ENCODE results near the gene TXNDC2. TPM values are rescaled to one million over a fixed set of nuclear protein-coding genes. Genes with fewer than 3 reads are reported as not detected.

The TXNDC2 gene
- total and polyA plus RNA-seq, 9 of the 15 experiments (the other 6 are each of a cell fraction or from before 2014, with no cell fraction given) = 1.2 to 4.9 (median 2.3) TPM

DNA sequence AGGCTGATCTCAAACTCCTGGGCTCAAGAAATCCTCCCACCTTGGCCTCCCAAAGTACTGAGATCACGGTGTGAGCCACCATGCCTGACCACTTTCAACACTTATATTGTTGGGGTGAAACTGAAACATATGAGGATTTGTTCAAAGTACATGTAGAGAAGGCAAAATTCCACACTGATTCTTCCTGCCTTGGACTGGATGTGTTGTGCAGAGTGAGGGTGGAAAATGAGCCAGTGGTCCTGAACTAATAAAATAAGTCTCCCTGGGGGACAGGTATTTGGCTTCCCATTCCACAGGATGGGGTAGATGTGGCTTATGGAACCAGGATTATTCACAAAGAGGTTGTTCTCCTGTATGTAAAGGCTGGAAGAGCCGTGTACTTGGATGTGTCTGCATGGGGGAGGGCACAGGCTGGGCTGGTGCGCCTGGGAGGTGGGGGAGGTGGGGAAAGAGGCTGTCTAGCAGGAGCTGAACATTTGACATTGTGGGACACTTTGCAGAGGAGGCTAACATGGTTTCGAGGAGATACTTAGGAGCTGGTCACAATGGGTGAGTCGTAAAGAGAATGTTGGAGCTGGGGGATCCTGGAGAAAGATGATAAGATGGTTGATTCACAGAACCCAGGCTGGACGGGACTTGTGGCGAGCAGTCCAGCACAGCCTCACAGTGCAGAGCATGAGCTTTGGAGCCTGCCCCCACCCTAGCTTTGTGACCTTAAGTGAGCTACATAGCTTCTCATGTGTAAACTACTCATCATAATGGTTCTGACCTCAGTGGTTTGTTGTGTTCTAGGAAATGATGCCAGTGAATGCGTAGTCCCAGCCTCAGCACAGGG, at the start of gene TXNDC2 (continued):
- no peak for TF ChIP-seq SPI1 (IDR thresholded peaks at IDR 0.05; ENCODE audit: borderline replicate concordance, low read depth, low read length)
- no peak for TF ChIP-seq CBX5 (IDR thresholded peaks at IDR 0.05; ENCODE audit: borderline replicate concordance, low read depth)
- peak; percentile 76 for TF ChIP-seq SMARCA4 (IDR thresholded peaks at IDR 0.05)
- TF ChIP-seq SRF (CRISPR knock-in tag; IDR thresholded peaks at IDR 0.05) = 0 out of 4 replicates have a peak, but pooled peaks of 1 of the 2 experiments have one; percentile 33
- TF ChIP-seq ZNF12 (CRISPR knock-in tag; IDR thresholded peaks at IDR 0.05) = no peak

GRCh38 chr18:9838144-9838877, 47.5 kb upstream of the TXNDC2 start:
- in situ Hi-C loops (cut with MboI) = no loop called here
- H3K4me1 ChIP-seq (replicated peaks in 1 of 2; ENCODE audit: control insufficient read depth in 2 of 2, insufficient read depth in 2 of 2, low read length in 2 of 2) = peaks cover 4 to 16% of the 10 kb centered on the region in 2 experiments
- peaks cover 9% of the 10 kb centered on the region; the same call in 1 of the 3 replicates for H3K36me3 ChIP-seq (ENCODE audit: control insufficient read depth, insufficient read depth, low read length)
- FAIRE-seq = no peak
- BruUV-seq (replicated peaks) = no TSS peak
- CTCF ChIA-PET (ENCODE audit: low intra/inter-chr PET ratio) = no interaction called here
- no peaks in the 10 kb centered on the region for H4K20me1 ChIP-seq (replicated peaks; ENCODE audit: control insufficient read depth, insufficient read depth, low read length)
- 61% methylated on average over 10 of the region's 10 CpGs for WGBS (ENCODE audit: insufficient coverage, low coverage, missing lambda C conversion rate)
- H3K27me3 ChIP-seq (ENCODE audit: control insufficient read depth in 2 of 2, insufficient read depth in 2 of 2, low read length in 2 of 2) = no peaks in the 10 kb centered on the region
- H3K9me3 ChIP-seq (replicated peaks; ENCODE audit: control insufficient read depth, insufficient read depth, low read depth, low read length) = no peaks in the 10 kb centered on the region
- no peaks in the 10 kb centered on the region for H3K79me2 ChIP-seq (ENCODE audit: control insufficient read depth, insufficient read depth, low read length)
- H3K9ac ChIP-seq (ENCODE audit: insufficient read depth in 1 of 2, low read depth in 2 of 2, low read length in 2 of 2) = 0 out of 4 replicates have a peak overlapping the region, but pooled peaks of 1 of the 2 experiments have one; percentile 45
- POLR2A ChIA-PET = interaction anchor here (0.6 to 2.4 kb wide), 6 partner anchors 10 to 1189 kb away, joined by 3 to 11 read pairs (median 4); no protein-coding TSS in a partner anchor
- H2AFZ ChIP-seq (ENCODE audit: low read depth, low read length) = no peak overlapping the region
- H3K27ac ChIP-seq (ENCODE audit: extremely low read depth, low read depth, low read length) = no peak overlapping the region
- H3K9me1 ChIP-seq (ENCODE audit: control insufficient read depth, insufficient read depth, low read length) = no peaks in the 10 kb centered on the region
- DNase-seq (ENCODE audit: extremely low read depth in 1 of 4, low spot score in 3 of 4) = no peak
- no peak for ATAC-seq
- TF ChIP-seq USF1 (CRISPR knock-in tag; IDR thresholded peaks at IDR 0.05) (no peak), RFX1 (IDR thresholded peaks at IDR 0.05) (peak; percentile 26)
- intact Hi-C loops (cut with micrococcal nuclease) = no loop called here
- H3K4me3 ChIP-seq = no peak overlapping the region
- no peak overlapping the region for H3K4me2 ChIP-seq (ENCODE audit: insufficient read depth, low read length)

Data from K562 (cell line).